SK-N-MC (cell line): ENCODE measurements around the gene TIAM1.

ENCODE experiments used
- DNase-seq: peaks from one replicate; pipeline ENCODE4 v3.0.0-alpha.2; 2011; ENCODE audit warnings: low read depth, low spot score
- H3K27ac ChIP-seq: fragments of 200-600 bp; sonication (generic); 2 replicates; pipeline ENCODE4 v1.5.1; 2016; ENCODE audit warnings: mixed run types
- H3K36me3 ChIP-seq: fragments of 200-600 bp; sonication (generic); 2 replicates; pipeline ENCODE4 v1.6.1; 2017; ENCODE audit warnings: antibody characterized with exemption, low read length, mixed read lengths; ENCODE audit not compliant: insufficient read depth
- H3K4me3 ChIP-seq: fragments of 200-600 bp; sonication (generic); 2 replicates; pipeline ENCODE4 v1.5.1; 2016
- H3K9ac ChIP-seq: fragments of 200-600 bp; sonication (generic); 2 replicates; pipeline ENCODE4 v1.8.0; 2017; ENCODE audit warnings: mixed run types, mixed read lengths; ENCODE audit not compliant: insufficient read length
- H3K9me3 ChIP-seq: fragments of 200-600 bp; sonication (generic); 2 replicates; pipeline ENCODE4 v1.6.1; 2017; ENCODE audit warnings: low read depth, mild to moderate bottlenecking, antibody characterized with exemption, low read length, moderate library complexity, mixed read lengths
- EZH2 ChIP-seq: fragments of 200-600 bp; sonication (generic); IDR thresholded peaks from one replicate; pipeline ENCODE4 v1.6.1; 2017; ENCODE audit warnings: antibody characterized with exemption
- FOXP2 ChIP-seq: optimal IDR thresholded peaks from 2 replicates; pipeline ENCODE3; 2011; ENCODE audit warnings: mild to moderate bottlenecking, moderate library complexity; ENCODE audit not compliant: insufficient read depth; ENCODE audit errors: extremely low read length, control extremely low read depth
- POLR2AphosphoS5 ChIP-seq: IDR thresholded peaks from 2 replicates; pipeline ENCODE4 v1.6.1; 2012; ENCODE audit warnings: mild to moderate bottlenecking, low read depth, low read length, borderline replicate concordance

The TIAM1 gene

DNA sequence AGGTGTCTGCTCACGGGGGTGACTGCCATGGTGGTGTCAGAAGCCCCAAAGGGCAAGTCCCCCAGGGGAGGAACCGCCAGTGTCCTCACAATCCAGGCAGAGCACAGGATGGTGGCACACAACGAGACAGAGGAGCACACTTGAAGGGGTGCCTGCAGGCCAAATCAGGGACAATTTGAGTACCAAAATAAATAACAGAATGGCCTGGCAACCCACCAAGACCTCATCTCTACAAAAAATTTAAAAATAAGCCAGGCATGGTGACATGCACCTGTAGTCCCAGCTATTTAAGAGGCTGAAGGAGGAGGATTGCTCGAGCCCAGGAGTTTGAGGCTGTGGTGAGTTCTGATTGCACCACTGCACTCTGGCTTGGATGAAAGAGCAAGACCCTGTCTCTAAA is 38.2 kb downstream of the TIAM1 start:
- TF ChIP-seq EZH2: no peak
- no peak for TF ChIP-seq POLR2AphosphoS5
- no peak for TF ChIP-seq FOXP2
- Histone ChIP-seq H3K27ac (no peak overlapping the region), H3K9me3 (no peaks in the 10 kb centered on the region), H3K36me3 (no peaks in the 10 kb centered on the region), H3K9ac (no peak overlapping the region), H3K4me3 (no peak overlapping the region)
- no peak for DNase-seq

DNA sequence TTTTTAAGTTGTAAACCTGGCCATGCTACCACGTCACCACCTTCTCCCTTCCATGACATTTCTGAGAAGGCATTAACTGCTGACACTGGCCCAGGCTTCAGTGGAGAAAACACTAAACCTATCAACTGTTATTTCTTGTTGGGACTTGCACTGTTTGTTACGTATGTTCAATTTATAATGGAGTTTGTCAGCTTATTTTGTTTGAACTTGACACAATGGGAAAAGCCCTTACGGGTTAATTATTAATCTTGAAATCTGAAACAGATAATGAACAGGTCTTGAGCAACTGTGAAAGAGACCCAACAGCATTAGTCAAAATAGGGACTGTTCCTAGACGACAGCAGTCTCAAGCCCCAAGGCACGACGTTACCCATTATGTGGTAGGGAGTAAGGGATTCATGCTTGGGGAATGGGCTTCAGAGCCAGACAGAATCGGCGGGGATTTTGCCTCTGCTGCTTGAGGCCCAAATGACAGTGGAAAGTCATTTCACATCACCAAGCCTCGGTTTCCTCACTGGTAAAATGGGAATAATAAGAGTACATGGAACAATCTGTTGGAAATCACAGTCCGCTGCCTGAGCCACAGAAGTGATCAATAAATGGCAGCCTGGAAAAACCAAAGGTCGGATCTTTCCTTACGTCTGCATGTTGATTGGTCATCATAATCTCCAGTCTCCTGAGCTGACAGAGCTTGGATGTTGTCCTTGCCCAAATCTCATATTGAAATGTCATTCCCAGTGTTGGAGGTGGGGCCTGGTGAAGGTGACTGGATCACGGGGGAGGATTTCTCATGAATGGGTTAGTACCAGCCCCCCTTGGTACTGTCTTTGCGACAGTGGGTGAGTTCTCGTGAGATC is 44.5 kb downstream of the TIAM1 start:
- DNase-seq: no peak
- no peak for TF ChIP-seq FOXP2
- no peak for TF ChIP-seq POLR2AphosphoS5
- TF ChIP-seq EZH2: no peak
- Histone ChIP-seq H3K4me3 (no peak overlapping the region), H3K27ac (no peak overlapping the region), H3K9ac (no peak overlapping the region), H3K9me3 (no peaks in the 10 kb centered on the region), H3K36me3 (no peaks in the 10 kb centered on the region)

- Histone ChIP-seq H3K27ac (no peak overlapping the region), H3K4me3 (no peak overlapping the region), H3K9me3 (no peaks in the 10 kb centered on the region), H3K36me3 (no peaks in the 10 kb centered on the region), H3K9ac (no peak overlapping the region)
- TF ChIP-seq POLR2AphosphoS5 (no peak), FOXP2 (no peak), EZH2 (no peak)
- DNase-seq: no peak
Measured at GRCh38 chr21:31298618-31299269, 45.3 kb downstream of the TIAM1 start.

DNA sequence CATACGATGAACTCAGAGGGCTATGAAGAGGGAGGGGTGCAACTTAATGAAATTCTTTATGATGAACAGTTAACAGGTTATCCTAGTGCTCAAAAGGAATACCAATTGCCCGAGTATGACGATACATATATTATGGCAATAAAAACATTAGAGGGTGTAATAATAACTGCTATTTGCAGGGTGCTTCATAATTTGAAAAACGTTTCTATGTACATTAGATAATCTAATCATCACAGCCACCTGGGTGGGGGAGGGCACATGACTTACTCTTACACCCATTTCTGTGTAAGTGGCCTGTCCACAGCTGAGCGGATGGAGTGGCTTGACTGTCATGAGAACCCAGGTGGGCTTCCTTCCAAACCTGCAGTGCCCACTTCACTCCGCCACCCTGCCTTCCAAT is 46.3 kb downstream of the TIAM1 start:
- H3K27ac ChIP-seq: no peak overlapping the region

DNA sequence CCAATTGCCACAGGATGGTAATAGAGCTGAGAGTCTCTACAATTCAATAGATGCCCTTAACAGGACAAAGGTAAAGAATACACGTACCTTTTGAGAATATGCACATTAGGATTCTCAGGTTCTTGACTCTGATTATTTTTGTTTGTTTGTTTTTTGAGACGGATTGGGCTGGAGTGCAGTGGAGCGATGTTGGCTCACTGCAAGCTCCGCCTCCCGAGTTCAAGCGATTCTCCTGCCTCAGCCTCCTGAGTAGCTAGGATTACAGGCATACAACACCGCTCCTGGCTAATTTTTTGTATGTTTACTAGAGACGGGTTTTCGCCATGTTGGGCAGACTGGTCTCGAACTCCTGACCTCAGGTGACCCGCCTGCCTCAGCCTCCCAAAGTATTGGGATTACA is 48.4 kb downstream of the TIAM1 start:
- TF ChIP-seq EZH2: no peak
- no peaks in the 10 kb centered on the region for H3K9me3 ChIP-seq
- no peak overlapping the region for H3K27ac ChIP-seq
- H3K9ac ChIP-seq: no peak overlapping the region
- no peak overlapping the region for H3K4me3 ChIP-seq
- DNase-seq: no peak
- no peaks in the 10 kb centered on the region for H3K36me3 ChIP-seq

More for the DNA sequence above, 46.3 kb downstream of the TIAM1 start:
- Histone ChIP-seq H3K36me3 (no peaks in the 10 kb centered on the region), H3K9me3 (no peaks in the 10 kb centered on the region), H3K4me3 (no peak overlapping the region), H3K9ac (no peak overlapping the region)
- no peak for DNase-seq
- TF ChIP-seq EZH2 (no peak), FOXP2 (no peak), POLR2AphosphoS5 (no peak)

DNA sequence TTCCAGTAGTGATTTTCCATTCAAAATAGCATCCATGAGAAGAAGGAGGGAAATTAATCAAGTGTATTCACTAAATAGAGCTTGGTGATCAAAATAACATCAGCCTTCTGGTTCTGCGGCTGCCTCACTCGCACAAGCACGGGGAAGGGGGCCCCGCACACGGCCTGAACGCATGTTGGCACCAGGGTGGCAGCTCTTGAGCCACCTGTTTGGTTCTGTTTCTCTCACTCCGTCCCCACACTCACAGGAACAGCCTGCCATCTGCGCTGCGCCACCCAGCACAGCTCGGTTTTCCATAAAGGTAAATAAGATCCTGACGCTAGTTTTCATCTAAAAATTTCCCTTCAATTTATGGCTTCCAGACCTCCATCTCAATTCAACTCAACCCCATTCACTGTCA is 49.4 kb downstream of the TIAM1 start:
- H3K27ac ChIP-seq: no peak overlapping the region
- no peaks in the 10 kb centered on the region for H3K9me3 ChIP-seq
- H3K4me3 ChIP-seq: no peak overlapping the region
- no peak for TF ChIP-seq POLR2AphosphoS5
- no peak for TF ChIP-seq EZH2
- no peaks in the 10 kb centered on the region for H3K36me3 ChIP-seq
- H3K9ac ChIP-seq: no peak overlapping the region
- no peak for DNase-seq

GRCh38 chr21:31293986-31294385 is 50.1 kb downstream of the TIAM1 start:
- Histone ChIP-seq H3K9me3 (no peaks in the 10 kb centered on the region), H3K9ac (no peak overlapping the region), H3K4me3 (no peak overlapping the region), H3K36me3 (no peaks in the 10 kb centered on the region), H3K27ac (no peak overlapping the region)
- TF ChIP-seq EZH2 (no peak), POLR2AphosphoS5 (no peak), FOXP2 (no peak)
- no peak for DNase-seq

GRCh38 chr21:31290765-31291164 is 53.3 kb downstream of the TIAM1 start:
- Histone ChIP-seq H3K36me3 (no peaks in the 10 kb centered on the region), H3K4me3 (no peak overlapping the region), H3K9ac (no peak overlapping the region), H3K27ac (no peak overlapping the region), H3K9me3 (no peaks in the 10 kb centered on the region)
- no peak for DNase-seq
- TF ChIP-seq FOXP2 (no peak), EZH2 (no peak), POLR2AphosphoS5 (no peak)
